H1 (cell line): Measurements from ENCODE around the gene E2F2. TPM values are rescaled to one million over a fixed set of nuclear protein-coding genes. Genes with fewer than 3 reads are reported as not detected.
A peak's percentile ranks its signal among the peaks of the same experiment; 100 is the strongest.

Source experiments
- CTCF ChIA-PET: fragments of 300-600 bp; sonication (Branson Sonifier 250); formaldehyde crosslinking; loops from one replicate; lab custom pipeline; 2021; ENCODE audit not compliant: partially characterized antibody; lab: Charles Lee
- POLR2A ChIA-PET: fragments of 300-600 bp; sonication (Branson Sonifier 250); formaldehyde crosslinking; loops from one replicate; lab custom pipeline; 2021; ENCODE audit warnings: inconsistent platforms; ENCODE audit not compliant: partially characterized antibody; lab: Charles Lee
- DNase-seq, 2 experiments: peaks; one replicate each; pipeline versions ENCODE4 v3.0.0 to v3.0.0-alpha.2; 2010 to 2022; ENCODE audit warnings: low spot score in 2 of 2, low read depth in 1 of 2, mixed read lengths in 1 of 2
- FAIRE-seq: peaks from 2 replicates; lab custom pipeline; 2011; peaks lifted over from hg19 to GRCh38; lab: Jason Lieb, UNC
- H2AFZ ChIP-seq: 2 replicates; pipeline ENCODE4 v1.8.1; 2012; ENCODE audit warnings: low read length, inconsistent platforms
- H2AK5ac ChIP-seq: 2 replicates; pipeline ENCODE4 v1.6.1; 2013; ENCODE audit warnings: low read depth, low read length
- H2BK120ac ChIP-seq: replicated peaks from 2 replicates; pipeline ENCODE3; 2013; ENCODE audit warnings: low read depth, low read length, inconsistent platforms
- H2BK12ac ChIP-seq: 2 replicates; pipeline ENCODE4 v1.6.1; 2013; ENCODE audit warnings: low read depth, low read length
- H2BK15ac ChIP-seq: 2 replicates; pipeline ENCODE4 v1.6.1; 2013; ENCODE audit warnings: low read length
- H2BK20ac ChIP-seq: 2 replicates; pipeline ENCODE4 v1.6.1; 2013; ENCODE audit warnings: low read length
- H2BK5ac ChIP-seq: 2 replicates; pipeline ENCODE4 v1.6.1; 2013; ENCODE audit warnings: low read depth, low read length
- H3K14ac ChIP-seq: 2 replicates; pipeline ENCODE4 v1.6.1; 2013; ENCODE audit warnings: inconsistent platforms; ENCODE audit not compliant: insufficient read length
- H3K18ac ChIP-seq: 2 replicates; pipeline ENCODE4 v1.6.1; 2013; ENCODE audit warnings: low read length; ENCODE audit errors: extremely low read depth
- H3K23ac ChIP-seq: 2 replicates; pipeline ENCODE4 v1.6.1; 2013; ENCODE audit warnings: inconsistent platforms; ENCODE audit not compliant: insufficient read length
- H3K23me2 ChIP-seq: 2 replicates; pipeline ENCODE4 v1.6.1; 2013; ENCODE audit warnings: low read depth, low read length
- H3K27ac ChIP-seq: 2 replicates; pipeline ENCODE4 v1.6.1; 2011; ENCODE audit warnings: low read depth, low read length, inconsistent platforms
- H3K27me3 ChIP-seq, 4 experiments: replicated peaks in 1 of 4; 1 replicate in 1 of 4; 2 replicates in 3 of 4; pipeline versions ENCODE4 v1.6.1 to v1.8.1; 2011 to 2013; ENCODE audit warnings: low read length in 3 of 4, mild to moderate bottlenecking in 3 of 4, inconsistent platforms in 2 of 4, mixed read lengths in 2 of 4, moderate library complexity in 1 of 4; ENCODE audit not compliant: control insufficient read depth in 3 of 4, insufficient read depth in 3 of 4; ENCODE audit errors: extremely low read depth in 1 of 4
- H3K36me3 ChIP-seq, 4 experiments: 2 replicates each; pipeline versions ENCODE4 v1.6.1 to v1.8.1; 2011 to 2013; ENCODE audit warnings: mild to moderate bottlenecking in 4 of 4, low read length in 3 of 4, moderate library complexity in 2 of 4, control low read depth in 1 of 4, inconsistent platforms in 1 of 4; ENCODE audit not compliant: insufficient read depth in 4 of 4, control insufficient read depth in 2 of 4
- H3K4ac ChIP-seq: replicated peaks from 2 replicates; pipeline ENCODE3; 2013; ENCODE audit warnings: low read length, low read depth, mixed read lengths, inconsistent platforms; ENCODE audit not compliant: insufficient read length
- H3K4me1 ChIP-seq, 4 experiments: replicated peaks in 1 of 4; 1 replicate in 1 of 4; 2 replicates in 3 of 4; pipeline versions ENCODE4 v1.6.1 to v1.8.1; 2011 to 2013; ENCODE audit warnings: low read length in 3 of 4, inconsistent platforms in 2 of 4, mixed read lengths in 1 of 4; ENCODE audit not compliant: insufficient read depth in 4 of 4, control insufficient read depth in 3 of 4
- H3K4me2 ChIP-seq, 2 experiments: 2 replicates each; pipeline versions ENCODE4 v1.6.1 to v1.8.1; 2011 to 2013; ENCODE audit warnings: low read depth in 2 of 2, low read length in 2 of 2, control low read depth in 1 of 2, inconsistent platforms in 1 of 2, mild to moderate bottlenecking in 1 of 2; ENCODE audit not compliant: insufficient read depth in 1 of 2
- H3K4me3 ChIP-seq, 4 experiments: fragments of 200-600, 300-600 bp in 1 of 4; sonication (generic), shearing (Covaris generic), sonication (Bioruptor Twin) in 1 of 4; 2 replicates each; pipeline versions ENCODE4 v1.5.1 to v1.8.1; 2011 to 2016; ENCODE audit warnings: low read length in 4 of 4, low read depth in 3 of 4, control low read depth in 2 of 4, inconsistent platforms in 2 of 4, mild to moderate bottlenecking in 2 of 4, mixed read lengths in 1 of 4, moderate library complexity in 1 of 4; ENCODE audit not compliant: insufficient read depth in 2 of 4; ENCODE audit errors: extremely low read depth in 1 of 4
- H3K56ac ChIP-seq: replicated peaks from 2 replicates; pipeline ENCODE3; 2013; ENCODE audit warnings: low read depth, mild to moderate bottlenecking, mixed read lengths, low read length, inconsistent platforms; ENCODE audit not compliant: insufficient read length
- H3K79me1 ChIP-seq: 2 replicates; pipeline ENCODE4 v1.6.1; 2013; ENCODE audit warnings: low read depth, low read length, control low read depth
- H3K79me2 ChIP-seq, 2 experiments: 2 replicates each; pipeline versions ENCODE4 v1.6.1 to v1.8.1; 2012 to 2013; ENCODE audit warnings: low read length in 2 of 2, mild to moderate bottlenecking in 2 of 2, inconsistent platforms in 1 of 2; ENCODE audit not compliant: insufficient read depth in 2 of 2, control insufficient read depth in 1 of 2
- H3K9ac ChIP-seq, 4 experiments: replicated peaks in 1 of 4; 1 replicate in 1 of 4; 2 replicates in 3 of 4; pipeline versions ENCODE4 v1.6.1 to v1.8.1; 2011 to 2013; ENCODE audit warnings: low read depth in 3 of 4, low read length in 3 of 4, control low read depth in 2 of 4, mild to moderate bottlenecking in 2 of 4, moderate library complexity in 2 of 4, inconsistent platforms in 1 of 4; ENCODE audit errors: extremely low read depth in 1 of 4
- H3K9me3 ChIP-seq, 2 experiments: 2 replicates each; pipeline versions ENCODE4 v1.6.1 to v1.8.1; 2012 to 2013; ENCODE audit warnings: mild to moderate bottlenecking in 2 of 2, moderate library complexity in 2 of 2, control low read depth in 1 of 2, inconsistent platforms in 1 of 2, low read depth in 1 of 2, low read length in 1 of 2, mixed read lengths in 1 of 2; ENCODE audit not compliant: insufficient read depth in 2 of 2
- H4K20me1 ChIP-seq, 2 experiments: replicated peaks in 1 of 2; 2 replicates each; pipeline versions ENCODE3 to v1.8.1; 2011 to 2013; ENCODE audit warnings: inconsistent platforms in 2 of 2, low read length in 2 of 2, mild to moderate bottlenecking in 1 of 2; ENCODE audit not compliant: insufficient read depth in 2 of 2, control insufficient read depth in 1 of 2
- H4K5ac ChIP-seq: 2 replicates; pipeline ENCODE4 v1.6.1; 2013; ENCODE audit warnings: low read length, low read depth, mixed read lengths, inconsistent platforms; ENCODE audit not compliant: insufficient read length
- H4K8ac ChIP-seq: 2 replicates; pipeline ENCODE4 v1.8.0; 2013; ENCODE audit warnings: mild to moderate bottlenecking, moderate library complexity, low read length, inconsistent platforms; ENCODE audit not compliant: insufficient read depth; ENCODE audit errors: extremely low read depth
- H4K91ac ChIP-seq: replicated peaks from 2 replicates; pipeline ENCODE3; 2013; ENCODE audit warnings: low read length, mixed read lengths, inconsistent platforms; ENCODE audit not compliant: insufficient read length
- TAF1 ChIP-seq: IDR thresholded peaks from 2 replicates; pipeline ENCODE4 v1.6.1; 2011; ENCODE audit warnings: mild to moderate bottlenecking, low read depth, low read length
- WGBS, 2 experiments: shearing (Covaris generic) in 1 of 2; methylation state at CpG; one replicate each; pipeline versions ENCODE4 v1.1.6 to v1.1.7; 2013 to 2015; ENCODE audit warnings: low lambda C conversion rate in 2 of 2, mixed read lengths in 2 of 2, inconsistent platforms in 1 of 2, low coverage in 1 of 2, missing lambda C conversion rate in 1 of 2; ENCODE audit not compliant: insufficient replicate concordance in 2 of 2, insufficient coverage in 1 of 2, insufficient read length in 1 of 2; ENCODE audit errors: extremely low coverage in 1 of 2, missing lambda C conversion rate in 1 of 2; 5-methylcytosine and 5-hydroxymethylcytosine counted together
- polyA plus RNA-seq, 7 experiments: library from polyadenylated mRNA; depleted of rRNA in 3 of 7; stranded (reverse) in 5 of 7; unstranded in 2 of 7; fragments of >200 nt in 5 of 7; fragments of 200-250 nt in 2 of 7; gene quantifications; 1 replicate in 5 of 7; 2 replicates in 1 of 7; 4 replicates in 1 of 7; pipeline versions ENCODE4 v1.2.1 to v1.2.3, GENCODE V29; 2011 to 2013; ENCODE audit warnings: missing spikeins in 2 of 7, mixed read lengths in 2 of 7
- total RNA-seq: library from RNA; stranded (reverse); fragmentation: NEBNext Ultra II Directional; extraction: Animal tissue kit (Norgen Biotek cat#: 25700); gene quantifications from 2 replicates; pipeline ENCODE4 v1.2.1, GENCODE V29; 2021

The E2F2 gene
- total and polyA plus RNA-seq, 2 of the 8 experiments (the other 6 are each of a cell fraction or from before 2014, with no cell fraction given): 1.8 to 7.0 TPM

DNA sequence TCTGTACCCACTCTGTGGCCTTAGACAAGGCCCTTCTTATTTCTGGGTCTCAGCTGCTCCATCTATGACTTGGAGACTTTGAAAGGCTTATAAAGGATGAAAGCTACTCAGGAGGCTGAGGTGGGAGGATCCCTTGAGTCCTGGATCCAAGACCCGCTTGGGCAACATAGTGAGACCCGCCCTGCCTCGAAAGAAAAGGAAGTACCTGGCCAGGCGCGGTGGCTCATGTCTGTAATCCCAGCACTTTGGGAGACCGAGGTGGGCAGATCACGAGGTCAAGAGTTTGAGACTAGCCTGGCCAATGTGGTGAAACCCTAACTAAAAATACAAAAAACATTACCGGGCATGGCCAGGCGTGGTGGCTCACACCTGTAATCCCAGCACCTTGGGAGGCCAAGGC lies 14.8 kb upstream of the E2F2 start:
- H3K27me3 ChIP-seq: no peaks in the 10 kb centered on the region; a peak in 1 of 7 replicates
- no peak for DNase-seq
- no peaks in the 10 kb centered on the region for H3K79me2 ChIP-seq
- H4K8ac ChIP-seq: no peak overlapping the region
- peak overlapping the region; percentile 62 for H2BK20ac ChIP-seq
- H3K4ac ChIP-seq: no peak overlapping the region
- peak overlapping the region; percentile 12; the same call in 1 of the 2 replicates for H2BK5ac ChIP-seq
- no peaks in the 10 kb centered on the region for H3K9me3 ChIP-seq
- no peak overlapping the region for H3K4me2 ChIP-seq
- no peak overlapping the region for H4K5ac ChIP-seq
- H3K4me1 ChIP-seq: peaks cover 0 to 8% (median 4%) of the 10 kb centered on the region in 4 experiments; a peak in 3 of 7 replicates
- no peaks in the 10 kb centered on the region for H4K20me1 ChIP-seq
- 99% methylated on average over 9 of the region's 9 CpGs; no CpG with 5 or more reads in 1 of the 2 experiments for WGBS, 2 experiments
- H3K36me3 ChIP-seq: no peaks in the 10 kb centered on the region
- H3K79me1 ChIP-seq: no peaks in the 10 kb centered on the region
- H3K56ac ChIP-seq: no peak overlapping the region
- no peak overlapping the region for H3K23ac ChIP-seq
- H3K18ac ChIP-seq: no peak overlapping the region
- ChIA-PET CTCF (interaction anchor here (0.8 to 21.9 kb wide), 18 partner anchors 10 to 171 kb away, joined by 3 to 706 read pairs (median 10); partner anchors contain the start of genes ID3 and RPL11), POLR2A (interaction anchor here (1.3 to 5.3 kb wide), 3 partner anchors 11 to 92 kb away, joined by 4 to 51 read pairs (median 5); partner anchors contain the start of gene ID3)
- H3K4me3 ChIP-seq: no peak overlapping the region
- no peak overlapping the region for H3K14ac ChIP-seq
- H3K27ac ChIP-seq: no peak overlapping the region
- no peak overlapping the region for H2AFZ ChIP-seq
- H2AK5ac ChIP-seq: no peak overlapping the region
- H2BK15ac ChIP-seq: no peak overlapping the region
- H4K91ac ChIP-seq: no peak overlapping the region
- H3K9ac ChIP-seq: no peak overlapping the region
- no peaks in the 10 kb centered on the region for H3K23me2 ChIP-seq
- no peak overlapping the region for H2BK12ac ChIP-seq
- FAIRE-seq: no peak
- H2BK120ac ChIP-seq: no peak overlapping the region
- TF ChIP-seq TAF1: no peak
